Common myeloid progenitor, CD34-positive (primary cell): ENCODE data around the gene DDX10.

Source experiments
- CTCF ChIA-PET: fragments of 350-600 bp; sonication (Branson Sonifier 250); formaldehyde crosslinking; loops from one replicate; lab custom pipeline; 2021; ENCODE audit warnings: antibody characterized with exemption; lab: Charles Lee
- POLR2A ChIA-PET: fragments of 350-600 bp; sonication (Branson Sonifier 250); formaldehyde crosslinking; loops from one replicate; lab custom pipeline; 2021; ENCODE audit warnings: antibody characterized with exemption; lab: Charles Lee
- DNase-seq, 3 donors: peaks; one replicate each; pipeline versions ENCODE4 v3.0.0 to v3.0.0-alpha.2; 2013
- H3K27ac ChIP-seq, 2 experiments: 1 replicate in 1 of 2; 2 replicates in 1 of 2; pipeline ENCODE4 v1.7.0; 2013; ENCODE audit warnings: inconsistent platforms in 2 of 2, low read length in 2 of 2, mild to moderate bottlenecking in 2 of 2, low read depth in 1 of 2, moderate library complexity in 1 of 2; ENCODE audit not compliant: severe bottlenecking in 2 of 2, insufficient read depth in 1 of 2, poor library complexity in 1 of 2
- H3K27me3 ChIP-seq, 5 experiments: replicated peaks in 2 of 5; 1 replicate in 3 of 5; 2 replicates in 2 of 5; pipeline versions ENCODE4 v1.6.1 to v1.7.0; 2013; ENCODE audit warnings: low read length in 4 of 5, mild to moderate bottlenecking in 2 of 5, moderate library complexity in 2 of 5, inconsistent platforms in 1 of 5; ENCODE audit not compliant: insufficient read depth in 5 of 5, control insufficient read depth in 4 of 5
- H3K36me3 ChIP-seq, 4 experiments: 1 replicate in 2 of 4; 2 replicates in 2 of 4; pipeline versions ENCODE4 v1.6.1 to v1.7.0; 2013; ENCODE audit warnings: low read length in 3 of 4, control low read depth in 1 of 4, mild to moderate bottlenecking in 1 of 4; ENCODE audit not compliant: control insufficient read depth in 4 of 4, insufficient read depth in 4 of 4
- H3K4me1 ChIP-seq, 4 experiments: 1 replicate in 3 of 4; 2 replicates in 1 of 4; pipeline versions ENCODE4 v1.6.1 to v1.7.1; 2013; ENCODE audit warnings: low read length in 3 of 4, mild to moderate bottlenecking in 3 of 4, control low read depth in 1 of 4, inconsistent platforms in 1 of 4, moderate library complexity in 1 of 4; ENCODE audit not compliant: control insufficient read depth in 4 of 4, insufficient read depth in 4 of 4; ENCODE audit errors: control extremely low read depth in 1 of 4
- H3K4me3 ChIP-seq, 7 experiments: 1 replicate in 4 of 7; 2 replicates in 3 of 7; pipeline versions ENCODE4 v1.5.1 to v1.7.0; 2013; ENCODE audit warnings: mild to moderate bottlenecking in 7 of 7, low read length in 6 of 7, moderate library complexity in 6 of 7, inconsistent platforms in 2 of 7, low read depth in 2 of 7, control low read depth in 1 of 7; ENCODE audit not compliant: insufficient read depth in 4 of 7, control insufficient read depth in 1 of 7; ENCODE audit errors: extremely low read depth in 1 of 7
- H3K9me3 ChIP-seq, 5 experiments: 1 replicate in 4 of 5; 2 replicates in 1 of 5; pipeline versions ENCODE4 v1.6.1 to v1.7.1; 2013; ENCODE audit warnings: low read length in 4 of 5, mild to moderate bottlenecking in 2 of 5, inconsistent platforms in 1 of 5, low read depth in 1 of 5, moderate library complexity in 1 of 5; ENCODE audit not compliant: control insufficient read depth in 4 of 5, insufficient read depth in 2 of 5; ENCODE audit errors: control extremely low read depth in 1 of 5
- WGBS: methylation state at CpG from one replicate; pipeline ENCODE4 v1.1.5; 2013; ENCODE audit not compliant: insufficient coverage; 5-methylcytosine and 5-hydroxymethylcytosine counted together

The DDX10 gene

GRCh38 chr11:108624196-108624925, 40.5 kb upstream of the DDX10 start:
- Histone ChIP-seq H3K36me3 (no peaks in the 10 kb centered on the region), H3K27ac (no peak overlapping the region), H3K9me3 (peaks cover 0 to 14% (median 7%) of the 10 kb centered on the region in 5 experiments), H3K4me1 (no peaks in the 10 kb centered on the region), H3K27me3 (no peaks in the 10 kb centered on the region), H3K4me3 (no peak overlapping the region)
- ChIA-PET POLR2A (no interaction called here), CTCF (no interaction called here)
- 100% methylated on average over 2 of the region's 5 CpGs for WGBS
- no peak for DNase-seq

DNA sequence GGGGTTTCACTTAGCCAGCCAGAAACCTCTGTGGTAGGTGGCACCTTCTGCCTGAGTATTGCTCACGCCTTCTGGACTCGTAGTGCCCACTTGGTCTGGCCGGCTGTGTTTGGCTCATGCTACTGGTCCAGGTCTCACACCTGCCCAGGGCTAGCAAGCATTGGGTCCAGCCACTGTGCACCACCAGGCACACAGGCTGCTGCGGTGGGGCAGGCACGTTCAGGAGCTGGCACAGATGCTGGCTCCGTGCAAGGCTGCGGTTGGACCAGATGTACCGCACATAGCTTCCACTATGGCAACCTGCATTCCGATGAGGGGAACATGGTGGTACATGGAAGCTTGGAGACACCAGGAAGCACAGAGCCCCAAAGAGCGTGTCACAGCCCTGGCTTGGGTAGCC, 36.5 kb upstream of the DDX10 start:
- Histone ChIP-seq H3K27me3 (no peaks in the 10 kb centered on the region), H3K27ac (no peak overlapping the region), H3K9me3 (peaks cover 0 to 18% (median 7%) of the 10 kb centered on the region in 5 experiments), H3K4me3 (no peak overlapping the region), H3K4me1 (no peaks in the 10 kb centered on the region), H3K36me3 (no peaks in the 10 kb centered on the region)
- WGBS: 95% methylated on average over 10 of the region's 10 CpGs
- ChIA-PET CTCF (no interaction called here), POLR2A (no interaction called here)
- DNase-seq: no peak

GRCh38 chr11:108628812-108629211, 36.1 kb upstream of the DDX10 start:
- Histone ChIP-seq H3K27ac (no peak overlapping the region), H3K4me3 (no peak overlapping the region), H3K4me1 (no peaks in the 10 kb centered on the region), H3K36me3 (no peaks in the 10 kb centered on the region), H3K27me3 (no peaks in the 10 kb centered on the region), H3K9me3 (peaks cover 0 to 18% (median 7%) of the 10 kb centered on the region in 5 experiments)
- DNase-seq: no peak
- CTCF ChIA-PET: no interaction called here
- 90% methylated on average over 2 of the region's 2 CpGs for WGBS
- POLR2A ChIA-PET: no interaction called here

DNA sequence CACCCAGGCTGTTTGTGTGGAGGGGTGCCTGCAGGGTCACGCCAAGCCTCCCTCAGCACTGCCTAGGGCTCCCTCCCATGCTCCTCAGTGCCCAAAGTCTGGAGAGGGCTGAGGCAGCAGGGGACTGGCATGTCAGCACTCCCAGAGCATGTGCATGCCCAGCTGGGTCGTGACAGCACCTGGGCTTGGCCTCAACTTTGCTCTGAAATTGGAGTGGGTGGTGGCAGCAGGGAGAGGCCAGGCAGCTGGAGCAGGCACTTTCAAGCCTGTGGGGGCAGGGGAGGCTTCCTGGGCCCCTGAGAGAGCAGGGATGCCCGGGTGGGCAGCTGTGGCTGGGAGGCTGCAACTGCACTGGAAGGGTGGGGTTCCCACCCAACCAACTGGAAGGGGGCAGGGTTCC, 35.6 kb upstream of the DDX10 start:
- WGBS: 73% methylated on average over 3 of the region's 3 CpGs
- Histone ChIP-seq H3K4me3 (no peak overlapping the region), H3K27me3 (no peaks in the 10 kb centered on the region), H3K9me3 (peaks cover 0 to 18% (median 7%) of the 10 kb centered on the region in 5 experiments), H3K27ac (no peak overlapping the region), H3K36me3 (no peaks in the 10 kb centered on the region), H3K4me1 (no peaks in the 10 kb centered on the region)
- ChIA-PET CTCF (no interaction called here), POLR2A (no interaction called here)
- DNase-seq: no peak

DNA sequence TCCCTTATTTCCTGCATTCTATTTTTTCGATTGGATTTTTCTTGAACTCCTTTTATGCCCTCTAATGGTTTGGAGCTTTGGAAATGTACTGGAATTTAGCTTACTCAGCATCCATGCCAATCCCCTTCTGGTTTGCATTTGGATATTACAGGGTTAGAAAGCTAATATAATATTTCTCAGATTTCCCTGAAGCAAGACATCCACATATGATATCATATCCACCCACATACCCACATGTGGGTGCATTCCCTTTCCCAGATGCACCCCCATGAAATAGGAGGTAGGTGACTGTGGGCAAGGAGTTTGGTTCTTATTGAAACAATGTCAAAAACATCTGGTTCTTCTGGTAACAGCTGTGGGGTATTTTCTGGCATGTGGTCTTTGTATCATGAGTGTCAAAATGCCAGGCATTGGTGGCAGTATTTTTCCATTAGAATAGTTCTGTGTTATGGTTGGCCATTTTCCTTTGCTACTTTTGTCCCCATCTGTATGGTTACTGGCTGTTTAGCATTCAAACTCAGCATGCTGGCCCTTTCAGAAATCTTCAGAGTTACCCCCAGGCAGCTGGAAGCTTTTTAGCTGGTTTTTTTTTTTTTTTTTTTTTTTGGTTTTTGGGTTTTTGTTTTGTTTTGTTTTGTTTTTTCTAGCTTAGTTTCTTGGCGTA, 32.7 kb upstream of the DDX10 start:
- no peaks in the 10 kb centered on the region for H3K4me1 ChIP-seq
- ChIA-PET POLR2A (no interaction called here), CTCF (interaction anchor here (0.9 to 2.1 kb wide), 3 partner anchors 14 to 107 kb away, joined by 3 to 8 read pairs (median 5); no protein-coding TSS in a partner anchor)
- WGBS: 100% methylated on average over 1 of the region's 2 CpGs
- H3K36me3 ChIP-seq: no peaks in the 10 kb centered on the region
- no peak overlapping the region for H3K4me3 ChIP-seq
- peaks cover 0 to 1% (median 0%) of the 10 kb centered on the region in 5 experiments for H3K27me3 ChIP-seq
- no peak for DNase-seq
- H3K9me3 ChIP-seq: peaks cover 0 to 18% (median 7%) of the 10 kb centered on the region in 5 experiments
- H3K27ac ChIP-seq: no peak overlapping the region

GRCh38 chr11:108635106-108635505, 29.8 kb upstream of the DDX10 start:
- ChIA-PET POLR2A (no interaction called here), CTCF (no interaction called here)
- Histone ChIP-seq H3K4me3 (no peak overlapping the region), H3K4me1 (no peaks in the 10 kb centered on the region), H3K27me3 (peaks cover 0 to 2% (median 0%) of the 10 kb centered on the region in 5 experiments), H3K9me3 (peaks cover 0 to 2% (median 0%) of the 10 kb centered on the region in 5 experiments), H3K36me3 (no peaks in the 10 kb centered on the region), H3K27ac (no peak overlapping the region)
- DNase-seq: no peak

- no peak for DNase-seq
- no peaks in the 10 kb centered on the region for H3K36me3 ChIP-seq
- H3K9me3 ChIP-seq: peaks cover 0 to 2% (median 0%) of the 10 kb centered on the region in 5 experiments
- H3K4me3 ChIP-seq: no peak overlapping the region
- CTCF ChIA-PET: interaction anchor here (0.6 kb wide), 1 partner anchor 229 kb away, joined by 3 read pairs; no protein-coding TSS in a partner anchor
- H3K27ac ChIP-seq: no peak overlapping the region
- POLR2A ChIA-PET: no interaction called here
- H3K27me3 ChIP-seq: peaks cover 0 to 2% (median 0%) of the 10 kb centered on the region in 5 experiments
- H3K4me1 ChIP-seq: no peaks in the 10 kb centered on the region
- WGBS: 100% methylated on average over 2 of the region's 2 CpGs
These were observed 28.6 kb upstream of the DDX10 start for GRCh38 chr11:108636222-108636621.
